Colon (tissue), 2 donors: ENCODE results near the gene SSR2.

Source experiments
- FAIRE-seq: peaks from 2 replicates; lab custom pipeline; 2012; peaks lifted over from hg19 to GRCh38; lab: Jason Lieb, UNC
- donor health status: control.
- donor health status: control.

Gene SSR2

DNA sequence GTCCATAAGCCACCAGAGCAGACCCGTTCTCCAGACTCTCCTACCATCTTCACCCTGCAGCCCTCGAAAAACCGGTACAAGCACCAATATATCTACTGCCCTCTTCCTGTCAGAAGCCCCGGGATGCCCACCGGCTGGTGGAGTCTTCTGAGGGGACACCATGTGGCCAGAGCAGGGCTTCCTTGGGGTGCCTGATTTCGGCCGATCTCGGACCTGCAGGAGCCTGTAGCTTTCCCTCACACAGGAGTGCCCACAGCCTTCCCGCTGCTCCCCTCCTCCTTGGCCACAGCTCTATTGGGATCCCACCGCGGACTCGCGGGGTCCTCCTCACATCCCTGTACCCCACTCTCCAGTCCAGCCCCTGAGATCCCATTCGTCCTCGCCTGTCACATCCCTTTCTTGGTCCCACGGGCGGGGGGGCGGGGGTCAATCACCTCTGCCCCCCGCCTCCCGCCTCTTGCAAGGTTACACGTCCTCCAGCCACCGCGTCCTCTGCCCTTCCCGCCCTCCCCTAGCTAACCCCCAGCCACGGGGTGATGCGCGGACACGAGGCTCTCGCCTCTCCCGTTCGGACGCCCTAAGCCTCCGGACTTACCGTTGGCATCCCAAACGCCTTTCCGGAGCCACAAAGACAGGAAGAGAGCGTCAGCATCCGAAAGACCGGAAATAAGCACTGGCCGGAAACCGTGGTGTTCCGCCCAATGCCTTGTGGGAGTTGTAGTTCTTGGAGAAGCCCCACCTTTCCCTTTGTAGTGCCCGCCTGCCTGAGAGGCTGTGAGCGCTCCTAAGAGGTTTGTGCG is at the start of gene SSR2:
Gene SSR2, minus strand, starts transcription at position 659 of the 800 bp plus-strand sequence. CDS start 784 bp downstream, outside the sequence.
- FAIRE-seq = no peak

DNA sequence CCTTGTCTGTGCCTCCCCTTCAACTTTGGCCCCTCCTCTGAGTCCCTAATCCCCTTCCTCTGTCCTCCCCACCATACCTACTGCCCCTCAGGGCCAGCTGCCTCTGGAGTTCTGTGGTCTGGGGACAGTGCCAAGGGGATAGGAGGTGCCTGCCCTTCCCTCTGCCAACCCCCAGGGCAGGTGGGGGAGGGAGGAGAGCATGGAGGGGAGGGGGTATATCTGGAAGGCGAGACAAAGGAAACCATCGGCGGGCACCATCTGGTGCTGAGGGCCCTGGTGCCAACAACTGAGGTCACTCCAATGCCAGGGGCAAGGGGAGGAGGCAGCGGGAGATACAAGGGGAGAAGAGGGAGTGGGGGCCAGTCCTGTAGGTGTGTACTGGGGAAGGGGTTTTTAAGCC is 49.8 kb upstream of the SSR2 start:
- FAIRE-seq = no peak

DNA sequence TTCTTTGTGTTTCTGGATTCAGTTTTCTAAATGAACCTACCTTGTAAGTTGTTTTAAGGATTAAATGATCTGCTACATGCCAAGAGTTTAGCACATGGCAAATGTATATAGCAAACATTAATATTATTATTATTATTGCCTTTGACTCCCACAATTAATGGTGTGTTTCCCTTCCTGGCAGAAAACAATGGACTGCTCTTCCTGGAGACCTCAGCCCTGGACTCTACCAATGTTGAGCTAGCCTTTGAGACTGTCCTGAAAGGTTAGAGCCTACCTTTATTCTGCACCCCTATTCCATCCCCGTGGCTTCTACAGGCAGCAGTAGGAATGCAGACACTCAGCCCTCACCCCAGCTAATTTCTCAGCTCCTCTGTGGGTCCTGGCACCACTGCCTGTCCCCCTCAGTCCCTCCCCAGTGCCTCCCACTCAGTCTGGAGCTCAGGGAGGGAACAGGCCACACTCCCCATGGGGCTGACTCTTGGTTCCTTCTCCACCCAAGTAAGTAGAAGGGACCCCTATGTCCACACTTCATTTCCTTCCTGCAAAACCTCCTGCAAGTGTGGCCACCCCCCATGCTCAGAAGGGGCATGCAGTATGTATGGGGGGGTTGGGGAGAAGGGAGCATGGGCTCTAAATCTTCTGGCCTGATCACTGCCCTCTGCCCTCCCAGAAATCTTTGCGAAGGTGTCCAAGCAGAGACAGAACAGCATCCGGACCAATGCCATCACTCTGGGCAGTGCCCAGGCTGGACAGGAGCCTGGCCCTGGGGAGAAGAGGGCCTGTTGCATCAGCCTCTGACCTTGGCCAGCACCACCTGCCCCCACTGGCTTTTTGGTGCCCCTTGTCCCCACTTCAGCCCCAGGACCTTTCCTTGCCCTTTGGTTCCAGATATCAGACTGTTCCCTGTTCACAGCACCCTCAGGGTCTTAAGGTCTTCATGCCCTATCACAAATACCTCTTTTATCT is 49.0 kb upstream of the SSR2 start:
- no peak for FAIRE-seq

DNA sequence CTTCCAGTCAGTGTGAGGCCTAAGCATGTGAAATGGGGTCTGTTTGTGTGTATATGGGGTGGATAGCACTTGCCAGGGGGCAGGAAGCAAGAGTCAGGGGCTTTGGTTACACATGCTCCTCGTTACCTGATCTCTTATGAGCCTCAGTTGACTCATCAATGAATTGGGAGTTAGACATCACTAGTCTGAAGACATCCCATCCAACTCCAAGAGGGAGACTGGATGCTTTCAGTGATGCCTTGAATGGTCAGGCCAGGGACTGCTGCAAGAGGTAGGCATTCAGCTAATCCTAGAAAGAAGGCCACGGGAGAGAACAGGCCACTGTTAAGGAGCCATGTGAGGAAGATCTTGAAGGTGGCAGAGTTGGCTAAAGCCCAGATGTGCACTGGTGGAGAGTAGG is 46.5 kb upstream of the SSR2 start:
- no peak for FAIRE-seq

DNA sequence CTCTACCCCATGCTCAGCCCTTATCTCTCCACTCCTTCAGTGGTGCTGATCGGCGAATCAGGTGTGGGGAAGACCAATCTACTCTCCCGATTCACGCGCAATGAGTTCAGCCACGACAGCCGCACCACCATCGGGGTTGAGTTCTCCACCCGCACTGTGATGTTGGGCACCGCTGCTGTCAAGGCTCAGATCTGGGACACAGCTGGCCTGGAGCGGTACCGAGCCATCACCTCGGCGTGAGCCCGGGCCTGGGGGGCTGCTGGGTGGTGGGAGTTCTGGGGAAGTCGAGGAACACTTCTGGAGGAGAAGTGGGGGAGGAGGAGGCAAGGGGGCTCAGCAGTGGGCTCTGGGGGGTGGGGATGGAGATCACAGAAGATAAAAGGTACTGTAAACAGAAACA is 45.1 kb upstream of the SSR2 start:
- FAIRE-seq = no peak

DNA sequence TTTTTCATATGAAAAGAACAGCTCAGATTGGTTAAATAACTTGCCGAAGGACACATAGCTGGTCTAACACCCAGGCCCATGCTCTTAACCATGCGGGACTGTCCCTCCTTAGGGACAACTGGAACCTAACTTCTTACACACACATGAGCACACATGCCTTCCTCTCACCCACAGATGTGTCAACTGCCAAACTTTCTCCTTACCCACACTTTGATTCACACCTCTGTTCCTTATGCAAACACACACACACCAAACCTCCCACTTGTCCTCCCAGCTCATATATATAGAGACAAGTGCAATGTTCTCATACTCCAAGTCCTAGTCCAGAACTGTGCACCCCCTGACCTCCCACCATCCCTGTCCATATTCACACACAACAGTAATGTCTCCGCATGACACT is 44.5 kb upstream of the SSR2 start:
- FAIRE-seq = no peak

DNA sequence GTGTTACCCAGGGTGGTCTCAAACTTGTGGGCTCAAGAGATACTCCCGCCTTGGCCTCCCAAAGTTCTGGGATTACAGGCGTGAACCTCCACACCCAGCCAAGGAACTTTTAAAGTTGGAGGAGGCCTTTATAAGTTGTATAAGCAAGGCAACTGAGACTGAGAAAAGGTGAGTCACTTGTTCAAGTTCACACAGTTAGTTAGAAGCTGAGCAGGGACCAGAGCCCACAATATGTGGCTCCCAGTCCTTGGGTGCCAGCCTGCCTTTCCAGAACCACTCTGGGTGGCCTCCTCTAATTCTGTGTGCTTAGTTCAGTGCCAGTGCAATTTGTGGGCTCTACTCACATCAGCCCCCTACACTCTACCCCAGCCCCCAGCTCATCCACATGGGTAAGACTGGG is 43.9 kb upstream of the SSR2 start:
- FAIRE-seq = no peak

DNA sequence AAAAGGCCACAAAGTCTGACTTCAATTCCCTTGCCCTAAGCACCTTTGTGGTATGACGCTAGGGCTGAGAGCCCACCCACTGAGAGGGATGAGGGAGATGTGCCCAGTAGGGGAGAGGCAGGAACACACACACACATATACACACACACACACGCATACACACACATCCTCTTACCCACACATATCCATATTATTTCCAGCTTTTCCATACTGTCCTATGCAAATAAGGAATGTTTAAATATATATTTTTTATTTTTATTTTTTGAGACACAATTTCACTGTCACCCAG is 43.2 kb upstream of the SSR2 start:
- FAIRE-seq = no peak

DNA sequence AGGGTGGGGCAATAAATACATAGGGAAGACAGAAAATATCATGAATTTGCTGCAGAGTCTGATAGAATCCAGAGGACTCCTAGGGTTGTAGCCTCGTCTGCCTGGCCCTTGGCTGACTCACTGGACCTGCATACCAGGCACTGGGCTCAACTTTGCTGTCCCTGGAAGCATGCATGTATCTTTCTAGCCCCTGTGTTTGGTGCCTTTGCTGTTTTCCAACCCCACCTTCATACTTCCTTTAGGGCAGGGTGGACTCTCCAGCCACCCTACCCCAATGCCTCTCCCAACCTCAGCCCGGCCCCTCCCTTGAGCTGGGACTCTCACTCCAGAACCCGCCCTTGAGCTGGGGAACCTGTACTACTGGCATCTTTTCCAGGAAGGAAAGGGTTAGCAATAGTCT is 41.4 kb upstream of the SSR2 start:
- FAIRE-seq = no peak

DNA sequence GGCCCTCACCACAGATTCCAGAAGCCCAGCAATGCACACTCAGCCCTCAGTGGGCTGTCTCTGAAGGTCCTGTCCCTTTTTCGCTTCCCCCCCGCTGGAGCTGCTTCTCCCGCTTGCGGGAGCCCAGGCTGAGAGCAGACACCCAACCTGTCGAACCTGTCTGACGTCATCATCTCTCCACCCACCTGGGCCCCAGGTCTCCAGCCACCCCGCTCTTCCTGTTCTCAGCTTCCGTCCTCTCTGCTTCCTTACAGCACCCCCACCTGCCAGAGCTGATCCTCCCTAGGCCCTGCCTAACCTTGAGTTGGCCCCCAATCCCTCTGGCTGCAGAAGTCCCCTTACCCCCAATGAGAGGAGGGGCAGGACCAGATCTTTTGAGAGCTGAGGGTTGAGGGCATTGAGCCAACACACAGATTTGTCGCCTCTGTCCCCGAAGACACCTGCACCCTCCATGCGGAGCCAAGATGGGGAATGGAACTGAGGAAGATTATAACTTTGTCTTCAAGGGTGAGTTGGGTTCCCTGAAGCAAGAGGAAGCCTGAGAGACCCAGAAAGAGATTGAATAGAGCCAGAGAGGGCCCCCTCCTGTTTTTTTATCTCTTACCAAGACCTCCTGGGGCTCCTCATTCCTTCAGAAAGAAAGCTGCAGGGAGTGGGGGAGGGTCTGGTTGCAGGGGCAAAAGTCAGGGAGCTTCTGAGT is 40.3 kb upstream of the SSR2 start, which contains the start of gene RAB25:
Gene RAB25, plus strand, starts transcription at position 224 of the 700 bp plus-strand sequence. Its CDS starts 241 bp downstream, at position 465.
- FAIRE-seq = no peak

DNA sequence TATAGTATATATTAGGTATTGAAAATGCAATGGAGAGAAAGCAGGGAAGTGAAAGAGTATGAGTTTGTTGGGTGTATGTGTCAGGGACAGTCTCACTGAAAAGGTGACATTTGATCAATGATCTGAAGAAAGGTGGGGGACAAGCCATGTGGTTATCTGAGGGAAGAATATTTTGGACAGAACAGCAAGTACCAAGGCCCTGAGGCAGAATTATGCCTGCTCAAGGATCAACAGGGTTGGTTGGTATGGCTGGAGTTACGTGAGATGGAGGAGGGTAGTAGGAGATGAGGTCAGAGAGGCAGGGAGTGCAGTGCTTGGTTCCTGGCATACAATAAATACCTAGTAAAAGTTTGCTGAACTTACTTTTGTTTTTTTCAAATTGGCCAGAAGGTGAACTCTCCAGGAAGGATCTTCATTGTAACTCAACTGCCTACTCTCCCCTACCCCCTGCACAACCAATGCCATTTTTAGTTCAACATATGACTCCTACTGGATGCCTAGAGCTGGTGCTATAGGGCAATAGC is 35.6 kb upstream of the SSR2 start:
- FAIRE-seq = no peak

DNA sequence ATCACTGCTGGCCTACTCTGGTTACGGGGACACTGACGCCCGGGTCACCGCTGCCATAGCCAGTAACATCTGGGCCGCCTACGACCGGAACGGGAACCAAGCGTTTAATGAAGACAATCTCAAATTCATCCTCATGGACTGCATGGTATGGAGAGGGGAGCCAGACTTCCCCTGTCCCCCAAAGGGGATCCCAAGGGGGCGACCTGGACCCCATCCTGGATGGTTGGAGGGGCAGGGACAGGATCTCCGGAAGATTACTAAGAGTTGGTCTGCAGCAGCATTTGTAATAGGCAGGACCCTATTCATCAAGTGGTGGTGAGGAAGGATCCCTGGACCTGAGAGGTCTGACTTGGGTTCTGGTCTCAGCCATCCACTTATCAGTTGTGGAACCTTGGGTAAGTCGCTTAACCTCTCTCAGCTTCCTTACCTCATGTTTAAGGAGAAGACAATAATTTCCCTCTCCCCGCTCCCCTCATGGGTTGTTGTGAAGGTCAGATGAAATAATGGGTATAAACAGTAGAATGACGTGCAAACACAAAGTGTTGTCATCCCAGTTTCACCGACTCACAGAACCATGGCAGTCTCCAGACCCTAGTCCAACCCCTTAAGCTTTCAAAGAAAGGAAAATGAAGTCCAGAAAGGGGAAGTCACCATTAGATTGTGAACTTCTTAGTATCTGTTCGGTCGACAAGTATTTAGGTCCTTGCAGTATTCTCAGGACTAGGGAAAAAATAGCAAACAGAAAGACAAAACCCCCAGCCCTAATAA is 34.7 kb upstream of the SSR2 start:
- FAIRE-seq = no peak

DNA sequence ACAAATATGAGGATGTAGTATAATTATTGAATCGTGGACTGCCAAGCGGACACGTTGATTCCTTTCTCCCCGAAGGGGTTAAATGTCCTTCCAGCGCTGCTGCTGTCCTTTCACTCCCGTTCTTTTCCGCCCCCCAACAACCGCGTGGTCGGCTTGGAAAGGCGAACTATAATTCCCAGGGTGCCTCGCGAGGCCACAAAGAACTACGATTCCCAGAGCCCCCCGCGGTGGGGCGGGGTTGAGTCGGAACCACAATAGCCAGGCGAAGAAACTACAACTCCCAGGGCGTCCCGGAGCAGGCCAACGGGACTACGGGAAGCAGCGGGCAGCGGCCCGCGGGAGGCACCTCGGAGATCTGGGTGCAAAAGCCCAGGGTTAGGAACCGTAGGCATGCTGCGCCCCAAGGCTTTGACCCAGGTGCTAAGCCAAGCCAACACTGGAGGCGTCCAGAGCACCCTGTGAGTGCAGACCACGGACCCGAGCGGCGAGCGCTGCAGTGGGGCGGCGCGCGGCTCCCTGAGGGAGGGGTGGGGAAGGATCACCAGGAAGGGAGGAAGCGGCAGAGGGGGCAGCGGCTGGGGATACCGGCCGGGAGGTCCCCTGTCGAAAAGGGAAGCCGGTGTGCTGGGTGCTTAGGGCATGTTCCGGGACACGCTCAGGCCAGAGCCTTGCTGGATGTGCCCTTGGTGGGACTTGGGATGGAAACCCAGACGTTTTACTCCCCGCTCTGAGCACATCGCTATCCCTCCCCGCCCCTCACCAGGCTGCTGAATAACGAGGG is 33.9 kb upstream of the SSR2 start, which contains the start of gene LAMTOR2:
Gene LAMTOR2, plus strand, starts transcription at position 283 of the 781 bp plus-strand sequence. Its CDS starts 108 bp downstream, at position 391.
- FAIRE-seq = no peak

DNA sequence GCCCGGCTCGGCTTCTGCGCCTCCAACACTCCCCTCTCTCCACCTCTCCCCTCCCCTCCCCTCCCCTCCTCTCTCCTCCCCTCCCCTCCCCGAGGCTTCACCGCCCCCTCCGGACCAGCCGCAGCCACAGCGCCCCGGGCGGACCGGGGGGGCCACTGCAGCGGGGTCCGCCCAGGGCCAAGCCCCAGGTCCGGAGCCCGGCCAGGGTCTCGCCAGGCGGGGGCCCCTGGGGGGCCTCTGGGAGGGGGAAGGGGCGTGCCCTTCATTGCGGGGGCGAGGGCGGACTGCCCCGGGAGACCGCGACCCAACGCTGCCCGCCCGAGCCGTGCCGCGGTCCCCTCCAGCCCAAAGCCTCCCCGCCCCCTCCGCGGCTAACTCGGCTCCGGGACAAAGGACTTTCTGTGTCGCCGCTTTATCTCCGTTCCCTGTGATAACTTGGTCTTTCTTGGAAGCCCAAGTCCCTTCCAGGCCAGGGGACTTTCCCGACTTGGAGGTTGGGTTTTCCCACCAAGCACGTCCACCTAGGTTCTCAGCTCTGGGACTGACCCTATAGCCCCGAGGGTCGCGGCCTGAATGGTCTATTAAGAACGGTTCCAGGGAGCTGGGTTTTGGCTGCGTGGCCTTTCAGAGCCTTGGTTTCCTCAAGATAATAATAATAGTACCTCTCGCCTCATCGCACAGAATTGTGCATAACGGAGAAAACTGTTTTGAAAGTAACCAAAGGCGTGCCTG is 33.2 kb upstream of the SSR2 start, which contains the start of gene UBQLN4:
Gene UBQLN4, minus strand, starts transcription at position 31 of the 732 bp plus-strand sequence. CDS start 97 bp downstream, outside the sequence.
- no peak for FAIRE-seq

DNA sequence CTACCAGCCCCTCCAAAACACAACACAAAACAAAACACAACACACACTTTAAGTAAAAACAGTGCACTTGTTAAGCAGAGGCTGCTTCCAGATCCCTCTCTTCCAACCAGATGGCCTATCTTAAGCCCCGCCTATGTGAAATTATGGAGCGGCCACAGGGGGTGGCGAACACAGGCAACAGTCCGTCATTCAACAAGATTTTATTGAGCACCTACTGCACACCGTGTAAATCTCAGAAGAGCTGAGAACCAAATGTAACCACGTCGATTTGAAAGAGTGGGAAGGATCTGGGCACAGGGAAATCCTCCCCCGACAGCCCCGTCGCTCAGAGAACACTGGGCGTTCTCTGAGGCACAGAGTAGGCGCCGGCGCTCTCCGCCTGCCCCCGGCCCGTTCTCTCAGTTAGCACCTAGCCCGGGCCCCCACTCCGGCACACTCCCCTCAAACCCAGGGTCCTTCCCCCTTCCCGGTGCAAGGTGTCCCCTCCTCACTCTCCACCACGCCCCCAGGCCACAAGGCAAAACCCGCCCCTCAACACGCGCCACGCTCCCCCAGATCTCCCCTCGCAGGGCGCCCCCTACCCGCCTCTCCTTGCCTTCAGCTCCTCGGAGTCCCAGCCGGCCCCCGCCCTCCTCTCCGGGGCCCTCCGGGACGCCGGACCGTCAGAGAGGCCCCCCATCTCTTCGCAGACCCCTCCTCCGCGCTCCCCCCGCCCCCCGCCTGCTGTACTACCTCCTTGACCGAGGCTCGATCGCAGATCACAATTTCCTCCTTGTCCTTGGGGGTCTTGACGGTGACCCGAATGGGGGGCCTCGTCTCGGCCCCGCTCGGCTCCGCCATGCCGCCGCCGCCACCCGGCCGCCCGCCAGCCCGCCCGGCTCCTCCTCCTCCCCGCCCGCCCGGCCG is 32.4 kb upstream of the SSR2 start:
- FAIRE-seq = no peak

DNA sequence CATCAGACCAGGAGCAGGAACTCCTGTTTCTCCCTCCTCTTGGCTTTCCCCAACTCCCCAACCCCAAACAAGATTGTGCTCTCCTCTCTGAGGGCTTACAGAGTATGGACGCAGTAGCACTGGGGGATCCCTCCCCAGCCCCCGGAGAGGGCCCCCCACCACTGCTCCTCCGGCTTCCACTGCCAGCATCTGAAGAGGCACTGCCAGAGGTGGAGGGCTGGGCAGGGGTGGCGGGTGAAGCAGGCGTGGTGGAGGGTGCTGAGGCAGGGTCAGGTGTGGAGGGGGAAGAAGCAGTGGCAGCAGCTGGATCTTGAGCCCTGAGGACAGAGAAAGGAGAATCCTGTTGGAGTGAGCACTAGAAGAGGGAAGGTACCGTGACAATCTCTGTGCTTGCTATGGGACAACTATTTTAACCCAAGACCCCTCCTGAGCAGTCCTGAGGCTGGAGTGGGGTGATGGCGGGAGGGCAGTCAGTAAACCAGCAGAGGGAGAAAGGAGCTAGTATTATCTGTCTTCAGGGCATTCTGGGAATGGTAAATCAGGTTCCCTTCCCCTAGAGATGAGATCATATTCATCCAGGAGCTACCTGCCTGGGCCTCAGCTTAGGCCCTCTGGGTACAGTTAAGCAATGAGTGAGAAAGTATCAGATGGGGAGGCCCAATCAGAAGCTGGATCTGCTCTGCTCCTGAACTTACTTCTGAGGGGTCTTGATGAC is 30.4 kb upstream of the SSR2 start:
- no peak for FAIRE-seq

DNA sequence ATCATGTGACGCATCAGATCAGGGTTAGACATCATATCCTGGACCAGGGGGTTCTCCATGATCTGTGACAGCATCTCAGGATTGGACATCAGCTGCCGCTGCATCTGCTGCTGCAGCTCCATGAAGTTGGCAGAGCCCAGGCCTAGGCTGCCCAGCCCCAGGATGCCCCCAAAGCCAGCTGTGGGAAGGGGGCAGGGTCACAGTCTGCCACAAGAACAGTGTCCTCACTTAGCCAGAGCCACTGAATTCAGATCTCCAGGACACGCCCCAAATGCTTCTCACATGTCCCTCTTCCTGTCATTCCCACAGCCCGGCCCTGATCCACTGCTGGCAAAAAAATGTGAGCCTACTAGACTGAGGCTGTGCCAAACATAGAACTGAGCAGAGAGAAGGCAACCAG is 29.6 kb upstream of the SSR2 start:
- no peak for FAIRE-seq

DNA sequence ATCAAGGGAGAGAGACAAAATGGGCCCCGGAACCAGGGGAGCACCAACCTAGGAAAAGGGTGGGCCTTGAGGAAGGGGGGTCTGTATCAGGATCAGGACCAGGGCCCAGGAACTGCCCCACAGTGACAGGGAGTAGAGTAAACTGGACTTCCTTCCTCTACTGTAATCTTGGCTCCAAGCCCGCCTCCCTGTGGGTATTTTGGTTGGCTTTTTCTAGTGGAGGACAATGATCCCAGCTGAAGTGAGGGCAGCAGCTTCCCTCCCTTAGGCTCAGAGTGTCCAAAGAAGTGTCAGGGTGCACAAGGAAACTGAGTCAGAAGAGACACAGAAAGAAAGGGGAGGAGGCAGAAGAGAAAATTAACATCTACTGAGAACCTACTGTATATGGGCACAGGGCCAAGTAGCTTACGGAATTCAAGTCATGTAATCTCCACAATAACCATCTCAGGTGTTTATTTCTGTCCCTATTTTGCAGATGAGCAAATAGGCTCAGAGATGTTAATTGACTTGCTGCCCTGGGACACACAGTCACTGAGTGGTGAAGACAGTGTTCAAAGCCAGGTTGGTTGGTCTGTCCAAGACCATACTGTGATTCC is 28.0 kb upstream of the SSR2 start:
- FAIRE-seq = no peak
